Stimulated activated CD4-positive, alpha-beta T cell treated with anti-CD3 and anti-CD28 coated beads, Interleukin-1b, Interleukin-23, amount 100 ng/mL, for 24 hours (primary cell): ENCODE data around the gene MRPL2.
A peak's percentile ranks its signal among the peaks of the same experiment; 100 is the strongest.
"Not testable (repeated sequence)": the region's sequence is repeated elsewhere in the genome, so short reads cannot be mapped to it uniquely, and the experiment has no call there.

Experiments used
- DNase-seq, 4 experiments: peaks; one replicate each; pipeline ENCODE4 v3.0.0-alpha.2; 2020; ENCODE audit warnings: low read depth in 4 of 4, low spot score in 1 of 4

Gene MRPL2

GRCh38 chr6:43082806-43083655 lies 23.8 kb upstream of the MRPL2 start:
- DNase-seq, result no peak

- not testable (repeated sequence) for DNase-seq
These were observed 22.7 kb upstream of the MRPL2 start for GRCh38 chr6:43081922-43082321.

GRCh38 chr6:43081043-43081442 lies 21.8 kb upstream of the MRPL2 start:
- DNase-seq, result no peak

GRCh38 chr6:43078691-43079090 lies 19.5 kb upstream of the MRPL2 start:
- DNase-seq, result no peak

- DNase-seq, result no peak
These were observed 18.8 kb upstream of the MRPL2 start for GRCh38 chr6:43077981-43078511.

- no peak for DNase-seq
These were observed 18.1 kb upstream of the MRPL2 start for GRCh38 chr6:43077333-43077809.

- no peak for DNase-seq
These were observed 17.5 kb upstream of the MRPL2 start for GRCh38 chr6:43076464-43077332.

- DNase-seq, result peak in 2 of 4 experiments; percentile 15 to 36
These were observed 16.6 kb upstream of the MRPL2 start, which contains the start of gene PTK7 for GRCh38 chr6:43075670-43076463. Gene PTK7 (plus strand): TSS chr6:43076314. CDS start chr6:43076489, 175 bp downstream.

- DNase-seq, result no peak
These were observed 15.8 kb upstream of the MRPL2 start for GRCh38 chr6:43074847-43075669.

GRCh38 chr6:43070028-43070632 lies 10.9 kb upstream of the MRPL2 start:
- no peak for DNase-seq

GRCh38 chr6:43062818-43063217 lies 3.6 kb upstream of the MRPL2 start:
- DNase-seq, result no peak

- no peak for DNase-seq
These were observed 2.6 kb upstream of the MRPL2 start for GRCh38 chr6:43061861-43062260.

GRCh38 chr6:43060755-43061633 lies 1.8 kb upstream of the MRPL2 start:
- DNase-seq, result no peak

GRCh38 chr6:43060034-43060754 lies 960 bp upstream of the MRPL2 start:
- DNase-seq, result no peak

GRCh38 chr6:43058531-43058930 lies 703 bp downstream of the MRPL2 start:
- no peak for DNase-seq

- no peak for DNase-seq
These were observed 3.3 kb downstream of the MRPL2 start for GRCh38 chr6:43055966-43056365.

- no peak for DNase-seq
These were observed 4.9 kb downstream of the MRPL2 start for GRCh38 chr6:43054206-43054943.
